GM23338 (cell line): ENCODE data around the gene SLC5A5. TPM values are rescaled to one million over a fixed set of nuclear protein-coding genes. Genes with fewer than 3 reads are reported as not detected.

Experiments used
- ATAC-seq: fragments of 200-7000 bp; cut with Tn5 transposase; 3 replicates; pipeline ENCODE4 v1.9.1; 2020
- DNase-seq: peaks from one replicate; pipeline ENCODE4 v3.0.0-alpha.2; 2015; ENCODE audit warnings: low spot score
- H2AFZ ChIP-seq: fragments of 200-600 bp; sonication (generic); 2 replicates; pipeline ENCODE4 v1.8.0; 2016; ENCODE audit warnings: antibody characterized with exemption, mild to moderate bottlenecking, moderate library complexity
- H3F3A ChIP-seq: fragments of 200-600 bp; sonication (generic); replicated peaks from 2 replicates; pipeline ENCODE4 v1.8.0; 2017; ENCODE audit warnings: antibody characterized with exemption, mixed run types, low read depth
- H3K27ac ChIP-seq: fragments of 200-600 bp; sonication (generic); 2 replicates; pipeline ENCODE4 v1.6.1; 2016; ENCODE audit warnings: low read depth
- H3K27me3 ChIP-seq: fragments of 200-600 bp; sonication (generic); 2 replicates; pipeline ENCODE4 v1.8.0; 2016; ENCODE audit warnings: mild to moderate bottlenecking, mixed run types, moderate library complexity; ENCODE audit not compliant: insufficient read depth
- H3K36me3 ChIP-seq: fragments of 200-600 bp; sonication (generic); 2 replicates; pipeline ENCODE4 v1.8.0; 2016; ENCODE audit warnings: mild to moderate bottlenecking; ENCODE audit not compliant: insufficient read depth
- H3K4me1 ChIP-seq: fragments of 200-600 bp; sonication (generic); 2 replicates; pipeline ENCODE4 v1.8.0; 2016; ENCODE audit warnings: mild to moderate bottlenecking, moderate library complexity; ENCODE audit not compliant: insufficient read depth
- H3K4me2 ChIP-seq: fragments of 200-600 bp; sonication (generic); 2 replicates; pipeline ENCODE4 v1.7.1; 2017; ENCODE audit warnings: mixed run types
- H3K4me3 ChIP-seq: fragments of 200-600 bp; sonication (generic); 2 replicates; pipeline ENCODE4 v1.6.1; 2016; ENCODE audit warnings: mixed run types
- H3K79me2 ChIP-seq: fragments of 200-600 bp; sonication (generic); replicated peaks from 2 replicates; pipeline ENCODE4 v1.8.0; 2017; ENCODE audit warnings: mild to moderate bottlenecking; ENCODE audit not compliant: insufficient read depth
- H3K9me2 ChIP-seq: fragments of 200-600 bp; sonication (generic); 2 replicates; pipeline ENCODE4 v1.8.0; 2017; ENCODE audit not compliant: insufficient read depth
- H4K20me1 ChIP-seq: fragments of 200-600 bp; sonication (generic); replicated peaks from 2 replicates; pipeline ENCODE4 v1.8.0; 2017; ENCODE audit warnings: mild to moderate bottlenecking; ENCODE audit not compliant: insufficient read depth
- H3K27ac Mint-ChIP-seq: 2 replicates; pipeline ENCODE4 v1.8.0; 2020; ENCODE audit warnings: inconsistent platforms, mild to moderate bottlenecking, moderate library complexity, mixed read lengths
- H3K27me3 Mint-ChIP-seq: 3 replicates; pipeline ENCODE4 v1.8.0; 2022; ENCODE audit warnings: low read depth, mild to moderate bottlenecking, moderate library complexity, mixed read lengths, inconsistent platforms; ENCODE audit not compliant: insufficient read depth, poor library complexity
- H3K36me3 Mint-ChIP-seq: 3 replicates; pipeline ENCODE4 v1.8.0; 2021; ENCODE audit warnings: low read depth, mild to moderate bottlenecking, inconsistent platforms, moderate library complexity, mixed read lengths
- H3K4me1 Mint-ChIP-seq: 3 replicates; pipeline ENCODE4 v1.8.0; 2020; ENCODE audit warnings: mild to moderate bottlenecking, inconsistent platforms, mixed read lengths
- H3K4me3 Mint-ChIP-seq: 3 replicates; pipeline ENCODE4 v1.8.0; 2021; ENCODE audit warnings: moderate library complexity, mild to moderate bottlenecking, inconsistent platforms, mixed read lengths
- H3K9me3 Mint-ChIP-seq: 3 replicates; pipeline ENCODE4 v1.8.0; 2020; ENCODE audit warnings: moderate library complexity, mild to moderate bottlenecking, inconsistent platforms, mixed read lengths
- EZH2phosphoT487 ChIP-seq: fragments of 200-600 bp; sonication (generic); IDR thresholded peaks from one replicate; pipeline ENCODE4 v1.8.1; 2018; ENCODE audit warnings: antibody characterized with exemption; ENCODE audit not compliant: unreplicated experiment
- JUNB ChIP-seq: IDR thresholded peaks from one replicate; pipeline ENCODE4 v1.6.1; 2016; ENCODE audit warnings: antibody characterized with exemption; ENCODE audit not compliant: unreplicated experiment
- STAT1 ChIP-seq: IDR thresholded peaks from one replicate; pipeline ENCODE4 v1.6.1; 2016; ENCODE audit warnings: antibody characterized with exemption; ENCODE audit not compliant: unreplicated experiment
- ZNF114 ChIP-seq: fragments of 250-450 bp; sonication (Bioruptor Pico); IDR thresholded peaks from 2 replicates; pipeline ENCODE4 v1.5.0; 2020; ENCODE audit warnings: mild to moderate bottlenecking, moderate library complexity
- ZNF331 ChIP-seq: fragments of 250-450 bp; sonication (Bioruptor Pico); IDR thresholded peaks from 2 replicates; pipeline ENCODE4 v1.5.0; 2020; ENCODE audit warnings: low read depth, mild to moderate bottlenecking, moderate library complexity
- polyA plus RNA-seq: library from polyadenylated mRNA; unstranded; fragments of >200 nt; fragmentation: Nextera tagmentation; extraction: Ambion mirVana; gene quantifications from 2 replicates; pipeline ENCODE4 v1.2.1, GENCODE V29; 2016
- total RNA-seq: library from RNA; depleted of rRNA; stranded (reverse); fragments of >200 nt; shearing (Covaris generic); gene quantifications from 2 replicates; pipeline ENCODE4 v1.2.3, GENCODE V29; 2014
- TF ChIP-seq, protein P1 (sequence below): IDR thresholded peaks from 2 replicates; pipeline ENCODE4 v1.6.1; 2016; ENCODE audit warnings: antibody characterized with exemption
- TF ChIP-seq, protein P2 (sequence below), 2 experiments: fragments of 200-600 bp in 1 of 2; sonication (generic) in 1 of 2; conservative IDR thresholded peaks; 2 replicates each; pipeline versions ENCODE4 v1.5.1 to v1.6.1; 2016 to 2017; ENCODE audit warnings: antibody characterized with exemption in 2 of 2, low read depth in 2 of 2, mild to moderate bottlenecking in 2 of 2, moderate library complexity in 1 of 2
- TF ChIP-seq, protein P3 (sequence below): fragments of 250-450 bp; sonication (Bioruptor Pico); IDR thresholded peaks from 2 replicates; pipeline ENCODE4 v1.5.0; 2020; ENCODE audit warnings: mild to moderate bottlenecking, moderate library complexity
- TF ChIP-seq, protein P4 (sequence below): IDR thresholded peaks from one replicate; pipeline ENCODE4 v1.6.1; 2018; ENCODE audit warnings: antibody characterized with exemption; ENCODE audit not compliant: unreplicated experiment

SLC5A5 gene
- total and polyA plus RNA-seq, 2 experiments from 2014 or later, result 1.0 to 2.1 TPM

DNA sequence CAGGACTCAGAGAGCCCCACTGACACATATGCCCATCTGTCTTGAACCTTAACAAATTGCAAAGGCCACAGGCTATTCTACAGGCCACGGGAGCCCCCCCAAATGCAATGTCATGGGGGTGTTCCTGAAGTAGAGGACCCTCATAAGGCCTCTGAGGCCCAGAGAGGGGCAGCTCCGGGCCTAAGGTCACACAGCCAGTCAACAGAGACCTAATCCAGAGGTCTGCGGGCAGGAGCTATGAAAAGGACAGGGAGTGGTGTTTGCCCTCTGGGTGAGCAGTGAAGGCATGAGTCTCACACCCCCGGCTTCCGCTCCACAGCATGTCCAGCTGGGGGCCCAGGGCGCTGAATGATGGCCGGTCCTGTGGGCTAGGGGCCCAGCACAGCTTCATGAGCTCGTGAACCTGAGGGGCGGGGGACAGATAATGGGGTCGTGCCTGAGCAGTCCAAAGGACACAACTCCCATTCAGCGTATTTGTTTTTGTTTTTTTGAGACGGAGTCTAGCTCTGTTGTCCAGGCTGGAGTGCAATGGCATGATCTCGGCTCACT, 45.2 kb upstream of the SLC5A5 start:
- Mint-ChIP-seq H3K27me3 (peaks cover 14% of the 10 kb centered on the region), H3K27ac (no peak overlapping the region), H3K4me1 (peaks cover 7% of the 10 kb centered on the region; the same call in 2 of the 3 replicates), H3K36me3 (no peaks in the 10 kb centered on the region), H3K9me3 (no peaks in the 10 kb centered on the region), H3K4me3 (no peak overlapping the region)
- H3F3A ChIP-seq, result peaks cover 7% of the 10 kb centered on the region
- no peak for TF ChIP-seq EZH2phosphoT487
- TF ChIP-seq, protein P1, sequence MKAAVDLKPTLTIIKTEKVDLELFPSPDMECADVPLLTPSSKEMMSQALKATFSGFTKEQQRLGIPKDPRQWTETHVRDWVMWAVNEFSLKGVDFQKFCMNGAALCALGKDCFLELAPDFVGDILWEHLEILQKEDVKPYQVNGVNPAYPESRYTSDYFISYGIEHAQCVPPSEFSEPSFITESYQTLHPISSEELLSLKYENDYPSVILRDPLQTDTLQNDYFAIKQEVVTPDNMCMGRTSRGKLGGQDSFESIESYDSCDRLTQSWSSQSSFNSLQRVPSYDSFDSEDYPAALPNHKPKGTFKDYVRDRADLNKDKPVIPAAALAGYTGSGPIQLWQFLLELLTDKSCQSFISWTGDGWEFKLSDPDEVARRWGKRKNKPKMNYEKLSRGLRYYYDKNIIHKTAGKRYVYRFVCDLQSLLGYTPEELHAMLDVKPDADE, result no peak
- TF ChIP-seq STAT1, result no peak
- TF ChIP-seq, protein P2, sequence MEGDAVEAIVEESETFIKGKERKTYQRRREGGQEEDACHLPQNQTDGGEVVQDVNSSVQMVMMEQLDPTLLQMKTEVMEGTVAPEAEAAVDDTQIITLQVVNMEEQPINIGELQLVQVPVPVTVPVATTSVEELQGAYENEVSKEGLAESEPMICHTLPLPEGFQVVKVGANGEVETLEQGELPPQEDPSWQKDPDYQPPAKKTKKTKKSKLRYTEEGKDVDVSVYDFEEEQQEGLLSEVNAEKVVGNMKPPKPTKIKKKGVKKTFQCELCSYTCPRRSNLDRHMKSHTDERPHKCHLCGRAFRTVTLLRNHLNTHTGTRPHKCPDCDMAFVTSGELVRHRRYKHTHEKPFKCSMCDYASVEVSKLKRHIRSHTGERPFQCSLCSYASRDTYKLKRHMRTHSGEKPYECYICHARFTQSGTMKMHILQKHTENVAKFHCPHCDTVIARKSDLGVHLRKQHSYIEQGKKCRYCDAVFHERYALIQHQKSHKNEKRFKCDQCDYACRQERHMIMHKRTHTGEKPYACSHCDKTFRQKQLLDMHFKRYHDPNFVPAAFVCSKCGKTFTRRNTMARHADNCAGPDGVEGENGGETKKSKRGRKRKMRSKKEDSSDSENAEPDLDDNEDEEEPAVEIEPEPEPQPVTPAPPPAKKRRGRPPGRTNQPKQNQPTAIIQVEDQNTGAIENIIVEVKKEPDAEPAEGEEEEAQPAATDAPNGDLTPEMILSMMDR (conservative IDR thresholded peaks at IDR 0.05; ENCODE audit: low read depth in 2 of 2), result no peak
- no peak for TF ChIP-seq ZNF331 (CRISPR knock-in tag)
- no peak for TF ChIP-seq JUNB
- TF ChIP-seq, protein P3, sequence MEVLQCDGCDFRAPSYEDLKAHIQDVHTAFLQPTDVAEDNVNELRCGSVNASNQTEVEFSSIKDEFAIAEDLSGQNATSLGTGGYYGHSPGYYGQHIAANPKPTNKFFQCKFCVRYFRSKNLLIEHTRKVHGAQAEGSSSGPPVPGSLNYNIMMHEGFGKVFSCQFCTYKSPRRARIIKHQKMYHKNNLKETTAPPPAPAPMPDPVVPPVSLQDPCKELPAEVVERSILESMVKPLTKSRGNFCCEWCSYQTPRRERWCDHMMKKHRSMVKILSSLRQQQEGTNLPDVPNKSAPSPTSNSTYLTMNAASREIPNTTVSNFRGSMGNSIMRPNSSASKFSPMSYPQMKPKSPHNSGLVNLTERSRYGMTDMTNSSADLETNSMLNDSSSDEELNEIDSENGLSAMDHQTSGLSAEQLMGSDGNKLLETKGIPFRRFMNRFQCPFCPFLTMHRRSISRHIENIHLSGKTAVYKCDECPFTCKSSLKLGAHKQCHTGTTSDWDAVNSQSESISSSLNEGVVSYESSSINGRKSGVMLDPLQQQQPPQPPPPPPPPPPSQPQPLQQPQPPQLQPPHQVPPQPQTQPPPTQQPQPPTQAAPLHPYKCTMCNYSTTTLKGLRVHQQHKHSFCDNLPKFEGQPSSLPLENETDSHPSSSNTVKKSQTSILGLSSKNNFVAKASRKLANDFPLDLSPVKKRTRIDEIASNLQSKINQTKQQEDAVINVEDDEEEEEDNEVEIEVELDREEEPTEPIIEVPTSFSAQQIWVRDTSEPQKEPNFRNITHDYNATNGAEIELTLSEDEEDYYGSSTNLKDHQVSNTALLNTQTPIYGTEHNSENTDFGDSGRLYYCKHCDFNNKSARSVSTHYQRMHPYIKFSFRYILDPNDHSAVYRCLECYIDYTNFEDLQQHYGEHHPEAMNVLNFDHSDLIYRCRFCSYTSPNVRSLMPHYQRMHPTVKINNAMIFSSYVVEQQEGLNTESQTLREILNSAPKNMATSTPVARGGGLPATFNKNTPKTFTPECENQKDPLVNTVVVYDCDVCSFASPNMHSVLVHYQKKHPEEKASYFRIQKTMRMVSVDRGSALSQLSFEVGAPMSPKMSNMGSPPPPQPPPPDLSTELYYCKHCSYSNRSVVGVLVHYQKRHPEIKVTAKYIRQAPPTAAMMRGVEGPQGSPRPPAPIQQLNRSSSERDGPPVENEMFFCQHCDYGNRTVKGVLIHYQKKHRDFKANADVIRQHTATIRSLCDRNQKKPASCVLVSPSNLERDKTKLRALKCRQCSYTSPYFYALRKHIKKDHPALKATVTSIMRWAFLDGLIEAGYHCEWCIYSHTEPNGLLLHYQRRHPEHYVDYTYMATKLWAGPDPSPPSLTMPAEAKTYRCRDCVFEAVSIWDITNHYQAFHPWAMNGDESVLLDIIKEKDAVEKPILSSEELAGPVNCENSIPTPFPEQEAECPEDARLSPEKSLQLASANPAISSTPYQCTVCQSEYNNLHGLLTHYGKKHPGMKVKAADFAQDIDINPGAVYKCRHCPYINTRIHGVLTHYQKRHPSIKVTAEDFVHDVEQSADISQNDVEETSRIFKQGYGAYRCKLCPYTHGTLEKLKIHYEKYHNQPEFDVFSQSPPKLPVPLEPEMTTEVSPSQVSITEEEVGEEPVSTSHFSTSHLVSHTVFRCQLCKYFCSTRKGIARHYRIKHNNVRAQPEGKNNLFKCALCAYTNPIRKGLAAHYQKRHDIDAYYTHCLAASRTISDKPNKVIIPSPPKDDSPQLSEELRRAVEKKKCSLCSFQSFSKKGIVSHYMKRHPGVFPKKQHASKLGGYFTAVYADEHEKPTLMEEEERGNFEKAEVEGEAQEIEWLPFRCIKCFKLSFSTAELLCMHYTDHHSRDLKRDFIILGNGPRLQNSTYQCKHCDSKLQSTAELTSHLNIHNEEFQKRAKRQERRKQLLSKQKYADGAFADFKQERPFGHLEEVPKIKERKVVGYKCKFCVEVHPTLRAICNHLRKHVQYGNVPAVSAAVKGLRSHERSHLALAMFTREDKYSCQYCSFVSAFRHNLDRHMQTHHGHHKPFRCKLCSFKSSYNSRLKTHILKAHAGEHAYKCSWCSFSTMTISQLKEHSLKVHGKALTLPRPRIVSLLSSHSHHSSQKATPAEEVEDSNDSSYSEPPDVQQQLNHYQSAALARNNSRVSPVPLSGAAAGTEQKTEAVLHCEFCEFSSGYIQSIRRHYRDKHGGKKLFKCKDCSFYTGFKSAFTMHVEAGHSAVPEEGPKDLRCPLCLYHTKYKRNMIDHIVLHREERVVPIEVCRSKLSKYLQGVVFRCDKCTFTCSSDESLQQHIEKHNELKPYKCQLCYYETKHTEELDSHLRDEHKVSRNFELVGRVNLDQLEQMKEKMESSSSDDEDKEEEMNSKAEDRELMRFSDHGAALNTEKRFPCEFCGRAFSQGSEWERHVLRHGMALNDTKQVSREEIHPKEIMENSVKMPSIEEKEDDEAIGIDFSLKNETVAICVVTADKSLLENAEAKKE (CRISPR knock-in tag), result no peak
- TF ChIP-seq, protein P4, sequence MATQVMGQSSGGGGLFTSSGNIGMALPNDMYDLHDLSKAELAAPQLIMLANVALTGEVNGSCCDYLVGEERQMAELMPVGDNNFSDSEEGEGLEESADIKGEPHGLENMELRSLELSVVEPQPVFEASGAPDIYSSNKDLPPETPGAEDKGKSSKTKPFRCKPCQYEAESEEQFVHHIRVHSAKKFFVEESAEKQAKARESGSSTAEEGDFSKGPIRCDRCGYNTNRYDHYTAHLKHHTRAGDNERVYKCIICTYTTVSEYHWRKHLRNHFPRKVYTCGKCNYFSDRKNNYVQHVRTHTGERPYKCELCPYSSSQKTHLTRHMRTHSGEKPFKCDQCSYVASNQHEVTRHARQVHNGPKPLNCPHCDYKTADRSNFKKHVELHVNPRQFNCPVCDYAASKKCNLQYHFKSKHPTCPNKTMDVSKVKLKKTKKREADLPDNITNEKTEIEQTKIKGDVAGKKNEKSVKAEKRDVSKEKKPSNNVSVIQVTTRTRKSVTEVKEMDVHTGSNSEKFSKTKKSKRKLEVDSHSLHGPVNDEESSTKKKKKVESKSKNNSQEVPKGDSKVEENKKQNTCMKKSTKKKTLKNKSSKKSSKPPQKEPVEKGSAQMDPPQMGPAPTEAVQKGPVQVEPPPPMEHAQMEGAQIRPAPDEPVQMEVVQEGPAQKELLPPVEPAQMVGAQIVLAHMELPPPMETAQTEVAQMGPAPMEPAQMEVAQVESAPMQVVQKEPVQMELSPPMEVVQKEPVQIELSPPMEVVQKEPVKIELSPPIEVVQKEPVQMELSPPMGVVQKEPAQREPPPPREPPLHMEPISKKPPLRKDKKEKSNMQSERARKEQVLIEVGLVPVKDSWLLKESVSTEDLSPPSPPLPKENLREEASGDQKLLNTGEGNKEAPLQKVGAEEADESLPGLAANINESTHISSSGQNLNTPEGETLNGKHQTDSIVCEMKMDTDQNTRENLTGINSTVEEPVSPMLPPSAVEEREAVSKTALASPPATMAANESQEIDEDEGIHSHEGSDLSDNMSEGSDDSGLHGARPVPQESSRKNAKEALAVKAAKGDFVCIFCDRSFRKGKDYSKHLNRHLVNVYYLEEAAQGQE, result no peak
- no peak for TF ChIP-seq ZNF114 (CRISPR knock-in tag)
- no peak overlapping the region for H3K27ac ChIP-seq
- H2AFZ ChIP-seq, result no peak overlapping the region
- no peaks in the 10 kb centered on the region for H3K9me2 ChIP-seq
- H3K4me2 ChIP-seq, result no peak overlapping the region
- H3K27me3 ChIP-seq, result no peaks in the 10 kb centered on the region
- H3K4me3 ChIP-seq, result no peak overlapping the region
- DNase-seq (no peak), ATAC-seq (no peak)
- H3K36me3 ChIP-seq, result no peaks in the 10 kb centered on the region
- H3K4me1 ChIP-seq, result peaks cover 7% of the 10 kb centered on the region; the same call in 1 of the 2 replicates
- no peaks in the 10 kb centered on the region for H3K79me2 ChIP-seq
- H4K20me1 ChIP-seq, result no peaks in the 10 kb centered on the region
